ENCODE results near the gene OSBPL10. TPM values are rescaled to one million over a fixed set of nuclear protein-coding genes. Genes with fewer than 3 reads are reported as not detected.

OSBPL10 gene
- total RNA-seq, 1 donor from 2014 or later, result 45.4 TPM

DNA sequence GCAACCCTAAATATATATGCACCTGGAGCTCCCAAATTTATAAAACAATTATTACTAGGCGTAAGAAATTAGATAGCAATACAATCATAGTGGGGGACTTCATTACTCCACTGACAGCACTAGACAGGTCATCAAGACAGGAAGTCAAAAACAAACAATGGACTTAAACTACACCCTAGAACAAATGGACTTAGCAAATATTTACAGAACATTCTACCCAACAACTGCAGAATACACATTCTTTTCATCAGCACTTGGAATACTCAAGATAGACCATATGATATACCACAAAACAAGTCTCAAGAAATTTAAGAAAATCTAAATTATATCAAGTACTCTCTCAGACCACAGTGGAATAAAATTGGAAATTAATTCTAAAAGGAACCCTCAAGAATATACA, 201.5 kb downstream of the OSBPL10 start:
- Mint-ChIP-seq H3K27ac (ENCODE audit: unreplicated experiment) (no peak overlapping the region), H3K27me3 (ENCODE audit: low read depth) (no peaks in the 10 kb centered on the region), H3K4me1 (ENCODE audit: low read depth) (peaks cover 6% of the 10 kb centered on the region), H3K36me3 (ENCODE audit: low read depth) (peaks cover 8% of the 10 kb centered on the region), H3K9me3 (ENCODE audit: low read depth) (peaks cover 10% of the 10 kb centered on the region), H3K4me3 (ENCODE audit: unreplicated experiment) (no peak overlapping the region)
- TF ChIP-seq, protein P1, sequence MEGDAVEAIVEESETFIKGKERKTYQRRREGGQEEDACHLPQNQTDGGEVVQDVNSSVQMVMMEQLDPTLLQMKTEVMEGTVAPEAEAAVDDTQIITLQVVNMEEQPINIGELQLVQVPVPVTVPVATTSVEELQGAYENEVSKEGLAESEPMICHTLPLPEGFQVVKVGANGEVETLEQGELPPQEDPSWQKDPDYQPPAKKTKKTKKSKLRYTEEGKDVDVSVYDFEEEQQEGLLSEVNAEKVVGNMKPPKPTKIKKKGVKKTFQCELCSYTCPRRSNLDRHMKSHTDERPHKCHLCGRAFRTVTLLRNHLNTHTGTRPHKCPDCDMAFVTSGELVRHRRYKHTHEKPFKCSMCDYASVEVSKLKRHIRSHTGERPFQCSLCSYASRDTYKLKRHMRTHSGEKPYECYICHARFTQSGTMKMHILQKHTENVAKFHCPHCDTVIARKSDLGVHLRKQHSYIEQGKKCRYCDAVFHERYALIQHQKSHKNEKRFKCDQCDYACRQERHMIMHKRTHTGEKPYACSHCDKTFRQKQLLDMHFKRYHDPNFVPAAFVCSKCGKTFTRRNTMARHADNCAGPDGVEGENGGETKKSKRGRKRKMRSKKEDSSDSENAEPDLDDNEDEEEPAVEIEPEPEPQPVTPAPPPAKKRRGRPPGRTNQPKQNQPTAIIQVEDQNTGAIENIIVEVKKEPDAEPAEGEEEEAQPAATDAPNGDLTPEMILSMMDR (IDR thresholded peaks at IDR 0.05), result no peak
- DNase-seq (ENCODE audit: low spot score), result no peak

DNA sequence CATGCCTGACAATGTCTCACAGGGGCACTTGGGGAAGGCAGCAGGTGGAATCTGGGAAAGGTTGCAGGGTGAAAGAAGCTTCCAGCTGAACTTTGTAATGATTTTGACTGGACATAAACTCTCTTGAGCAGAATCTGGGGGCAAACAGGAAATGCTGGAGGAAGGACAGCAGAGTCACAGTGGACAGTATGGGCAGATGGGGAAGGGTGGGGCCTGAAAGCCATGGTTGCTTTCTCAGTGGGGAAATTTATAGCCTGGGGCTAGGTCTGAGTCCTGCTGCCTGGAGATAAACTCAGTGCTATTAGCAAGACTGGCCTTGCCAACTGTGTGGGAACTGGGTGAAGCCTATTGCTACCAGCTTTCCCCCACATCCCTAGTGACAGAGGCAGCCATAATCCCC, 203.2 kb downstream of the OSBPL10 start:
- TF ChIP-seq, protein P1 (IDR thresholded peaks at IDR 0.05), result no peak
- Mint-ChIP-seq H3K27me3 (ENCODE audit: low read depth) (no peaks in the 10 kb centered on the region), H3K4me3 (ENCODE audit: unreplicated experiment) (no peak overlapping the region), H3K4me1 (ENCODE audit: low read depth) (peaks cover 9% of the 10 kb centered on the region), H3K27ac (ENCODE audit: unreplicated experiment) (no peak overlapping the region), H3K36me3 (ENCODE audit: low read depth) (peaks cover 11% of the 10 kb centered on the region), H3K9me3 (ENCODE audit: low read depth) (peaks cover 10% of the 10 kb centered on the region)
- no peak for DNase-seq (ENCODE audit: low spot score)

DNA sequence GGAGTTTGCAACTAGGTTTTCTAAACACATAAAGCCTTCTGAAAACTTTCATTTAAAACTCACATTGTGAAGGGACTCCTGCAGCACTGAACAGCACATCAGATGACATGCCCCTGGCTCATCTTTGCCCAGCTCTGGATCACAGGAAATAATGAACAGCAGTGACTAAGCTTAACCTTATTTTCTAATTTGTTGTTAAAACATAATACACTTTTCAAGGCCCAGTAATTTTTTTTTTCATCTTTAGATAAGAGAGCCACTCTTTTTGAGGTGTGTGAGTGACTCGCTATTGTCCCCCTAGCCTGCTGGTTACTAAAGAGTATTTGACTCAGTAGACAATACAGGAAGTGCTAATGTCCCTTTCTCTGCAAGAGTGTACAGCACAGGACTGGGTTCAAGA, 204.0 kb downstream of the OSBPL10 start:
- no peak for DNase-seq (ENCODE audit: low spot score)
- Mint-ChIP-seq H3K9me3 (ENCODE audit: low read depth) (peaks cover 10% of the 10 kb centered on the region), H3K27ac (ENCODE audit: unreplicated experiment) (no peak overlapping the region), H3K27me3 (ENCODE audit: low read depth) (no peaks in the 10 kb centered on the region), H3K36me3 (ENCODE audit: low read depth) (peaks cover 11% of the 10 kb centered on the region), H3K4me1 (ENCODE audit: low read depth) (peaks cover 16% of the 10 kb centered on the region), H3K4me3 (ENCODE audit: unreplicated experiment) (no peak overlapping the region)
- TF ChIP-seq, protein P1 (IDR thresholded peaks at IDR 0.05), result no peak

DNA sequence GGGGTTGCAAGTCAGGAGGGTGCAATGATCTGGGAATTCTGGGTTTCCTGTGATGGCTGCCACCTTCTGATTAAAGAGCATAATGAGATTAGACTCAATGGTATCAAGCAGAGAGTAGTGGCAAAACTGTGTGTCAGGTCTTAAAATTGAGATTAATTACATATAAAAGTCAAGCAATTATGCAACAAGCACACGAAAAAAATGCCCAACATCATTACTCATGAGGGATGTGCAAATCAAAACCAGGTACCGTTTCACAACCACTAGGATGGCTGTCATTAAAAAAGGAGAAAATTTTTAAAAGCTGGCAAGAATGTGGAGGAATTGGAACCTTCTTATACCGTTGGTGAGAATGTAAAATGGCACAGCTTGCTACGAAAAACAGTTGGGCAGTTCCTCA, 205.0 kb downstream of the OSBPL10 start:
- Mint-ChIP-seq H3K4me3 (ENCODE audit: unreplicated experiment) (no peak overlapping the region), H3K4me1 (ENCODE audit: low read depth) (peaks cover 20% of the 10 kb centered on the region), H3K27me3 (ENCODE audit: low read depth) (no peaks in the 10 kb centered on the region), H3K27ac (ENCODE audit: unreplicated experiment) (no peak overlapping the region), H3K36me3 (ENCODE audit: low read depth) (peaks cover 11% of the 10 kb centered on the region), H3K9me3 (ENCODE audit: low read depth) (peaks cover 10% of the 10 kb centered on the region)
- no peak for DNase-seq (ENCODE audit: low spot score)
- TF ChIP-seq, protein P1 (IDR thresholded peaks at IDR 0.05), result no peak

DNA sequence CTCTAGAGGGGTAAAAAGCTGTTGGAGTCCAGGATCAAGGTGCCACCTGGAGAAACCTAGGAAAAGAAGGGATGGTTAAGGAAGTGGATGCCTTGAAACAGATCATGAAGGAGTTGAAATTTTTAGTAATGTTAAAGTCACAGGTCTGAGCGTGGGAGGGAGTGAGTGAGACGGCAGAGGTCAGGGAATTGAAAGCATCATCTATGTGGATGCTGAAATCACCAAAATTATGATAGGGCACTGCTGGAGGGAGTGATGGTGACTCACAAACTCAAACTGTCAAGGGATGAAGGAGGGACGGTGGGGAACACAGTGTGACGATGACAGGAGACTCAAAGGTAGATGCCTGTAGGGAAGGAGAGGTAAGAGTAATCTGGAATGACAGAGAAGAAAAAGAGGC, 205.7 kb downstream of the OSBPL10 start:
- Mint-ChIP-seq H3K27ac (ENCODE audit: unreplicated experiment) (no peak overlapping the region), H3K4me3 (ENCODE audit: unreplicated experiment) (no peak overlapping the region), H3K4me1 (ENCODE audit: low read depth) (peaks cover 20% of the 10 kb centered on the region), H3K36me3 (ENCODE audit: low read depth) (peaks cover 11% of the 10 kb centered on the region), H3K27me3 (ENCODE audit: low read depth) (no peaks in the 10 kb centered on the region), H3K9me3 (ENCODE audit: low read depth) (peaks cover 10% of the 10 kb centered on the region)
- DNase-seq (ENCODE audit: low spot score), result no peak
- TF ChIP-seq, protein P1 (IDR thresholded peaks at IDR 0.05), result no peak
